ENCODE measurements around the gene ZNF587B.
"Not testable (repeated sequence)": the region's sequence is repeated elsewhere in the genome, so short reads cannot be mapped to it uniquely, and the experiment has no call there.

GRCh38 chr19:57810410-57811295 lies 19.4 kb upstream of the ZNF587B start:
- TF ChIP-seq, protein P1, sequence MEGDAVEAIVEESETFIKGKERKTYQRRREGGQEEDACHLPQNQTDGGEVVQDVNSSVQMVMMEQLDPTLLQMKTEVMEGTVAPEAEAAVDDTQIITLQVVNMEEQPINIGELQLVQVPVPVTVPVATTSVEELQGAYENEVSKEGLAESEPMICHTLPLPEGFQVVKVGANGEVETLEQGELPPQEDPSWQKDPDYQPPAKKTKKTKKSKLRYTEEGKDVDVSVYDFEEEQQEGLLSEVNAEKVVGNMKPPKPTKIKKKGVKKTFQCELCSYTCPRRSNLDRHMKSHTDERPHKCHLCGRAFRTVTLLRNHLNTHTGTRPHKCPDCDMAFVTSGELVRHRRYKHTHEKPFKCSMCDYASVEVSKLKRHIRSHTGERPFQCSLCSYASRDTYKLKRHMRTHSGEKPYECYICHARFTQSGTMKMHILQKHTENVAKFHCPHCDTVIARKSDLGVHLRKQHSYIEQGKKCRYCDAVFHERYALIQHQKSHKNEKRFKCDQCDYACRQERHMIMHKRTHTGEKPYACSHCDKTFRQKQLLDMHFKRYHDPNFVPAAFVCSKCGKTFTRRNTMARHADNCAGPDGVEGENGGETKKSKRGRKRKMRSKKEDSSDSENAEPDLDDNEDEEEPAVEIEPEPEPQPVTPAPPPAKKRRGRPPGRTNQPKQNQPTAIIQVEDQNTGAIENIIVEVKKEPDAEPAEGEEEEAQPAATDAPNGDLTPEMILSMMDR (conservative IDR thresholded peaks at IDR 0.05), result not testable (repeated sequence)
- TF ChIP-seq ZFX (IDR thresholded peaks at IDR 0.05), result not testable (repeated sequence)
